Esophagus squamous epithelium (tissue), 5 donors: Measurements from ENCODE around the gene GABRA4. TPM values are rescaled to one million over a fixed set of nuclear protein-coding genes. Genes with fewer than 3 reads are reported as not detected.

Source experiments
- DNase-seq: peaks from one replicate; lab custom pipeline; 2025; lab: John Stamatoyannopoulos, UW
- H3K27ac ChIP-seq, 4 donors: fragments of 200-600 bp; sonication (generic); one replicate each; pipeline ENCODE4 v1.5.1; 2016 to 2019; ENCODE audit warnings: mild to moderate bottlenecking in 1 of 4
- H3K27me3 ChIP-seq, 4 donors: fragments of 200-600 bp; sonication (generic); 1 replicate in 3 of 4; 2 replicates in 1 of 4; pipeline versions ENCODE4 v1.5.1 to v1.6.0; 2017 to 2021; ENCODE audit warnings: antibody characterized with exemption in 1 of 4
- H3K36me3 ChIP-seq, 3 donors: fragments of 200-600 bp; sonication (generic); one replicate each; pipeline ENCODE4 v1.5.1; 2016 to 2019
- H3K4me1 ChIP-seq, 3 donors: fragments of 200-600 bp; sonication (generic); one replicate each; pipeline ENCODE4 v1.5.1; 2017 to 2019
- H3K4me3 ChIP-seq, 4 donors: fragments of 200-600 bp; sonication (generic); 1 replicate in 3 of 4; 2 replicates in 1 of 4; pipeline ENCODE4 v1.5.1; 2016 to 2019; ENCODE audit warnings: mild to moderate bottlenecking in 2 of 4, moderate library complexity in 1 of 4
- H3K9me3 ChIP-seq, 3 donors: fragments of 200-600 bp; sonication (generic); one replicate each; pipeline ENCODE4 v1.5.1; 2016 to 2019
- CTCF ChIP-seq, 6 experiments: fragments of 450-650 bp in 4 of 6; fragments of 200-600 bp in 2 of 6; sonication (generic) in 2 of 6; IDR thresholded peaks; one replicate each; pipeline ENCODE4 v1.5.1; 2016 to 2019; ENCODE audit warnings: antibody characterized with exemption in 6 of 6, mild to moderate bottlenecking in 4 of 6, moderate library complexity in 4 of 6
- POLR2A ChIP-seq, 4 donors: fragments of 450-650 bp; IDR thresholded peaks; one replicate each; pipeline ENCODE4 v1.6.1; 2017; ENCODE audit warnings: antibody characterized with exemption in 4 of 4, mild to moderate bottlenecking in 4 of 4, moderate library complexity in 3 of 4
- WGBS, 2 donors: methylation state at CpG; one replicate each; pipeline ENCODE4 v1.1.5; 2018; 5-methylcytosine and 5-hydroxymethylcytosine counted together
- intact Hi-C: fragments of 100-400 bp; cut with DNase I; formaldehyde crosslinking; loops from one replicate; pipeline ENCODE4 v1.15.0; 2022
- total RNA-seq, 4 donors: library from RNA; depleted of rRNA; stranded (reverse); fragments of >200 nt; gene quantifications; one replicate each; pipeline ENCODE4 v1.1.0, GENCODE V29; 2016
- donor health status: DM: yes; HTN: yes; CAD: no.

Gene GABRA4
- total RNA-seq, 4 donors from 2014 or later = under 0.01 to 2.3 (median 0.13) TPM; not detected in 1

GRCh38 chr4:47013373-47013772 is 20.0 kb upstream of the GABRA4 start:
- DNase-seq = no peak
- intact Hi-C loops = no loop called here
- Histone ChIP-seq H3K27me3 (no peaks in the 10 kb centered on the region), H3K4me1 (no peaks in the 10 kb centered on the region), H3K27ac (no peak overlapping the region), H3K36me3 (no peaks in the 10 kb centered on the region), H3K9me3 (no peaks in the 10 kb centered on the region), H3K4me3 (no peak overlapping the region)
- WGBS, 2 donors = 72 to 77% methylated on average over 3 of the region's 3 CpGs
- TF ChIP-seq CTCF (IDR thresholded peaks at IDR 0.05) = no peak
- TF ChIP-seq POLR2A (IDR thresholded peaks at IDR 0.05) = no peak

- intact Hi-C loops = no loop called here
- no peaks in the 10 kb centered on the region for H3K27me3 ChIP-seq
- no peak for DNase-seq
- TF ChIP-seq CTCF (IDR thresholded peaks at IDR 0.05) = no peak
- TF ChIP-seq POLR2A (IDR thresholded peaks at IDR 0.05) = no peak
- H3K4me1 ChIP-seq = no peaks in the 10 kb centered on the region
- H3K9me3 ChIP-seq = no peaks in the 10 kb centered on the region
- H3K27ac ChIP-seq = no peak overlapping the region
- H3K36me3 ChIP-seq = no peaks in the 10 kb centered on the region
- H3K4me3 ChIP-seq = no peak overlapping the region
Measured at GRCh38 chr4:47012676-47013075, 19.3 kb upstream of the GABRA4 start.

GRCh38 chr4:47010912-47011446 is 17.6 kb upstream of the GABRA4 start:
- DNase-seq = no peak
- intact Hi-C loops = no loop called here
- WGBS, 2 donors = 48 to 50% methylated on average over 2 of the region's 2 CpGs
- Histone ChIP-seq H3K4me3 (peak overlapping the region in 1 of 4 donors; percentile 15), H3K27me3 (no peaks in the 10 kb centered on the region), H3K36me3 (no peaks in the 10 kb centered on the region), H3K27ac (no peak overlapping the region), H3K9me3 (no peaks in the 10 kb centered on the region), H3K4me1 (no peaks in the 10 kb centered on the region)
- TF ChIP-seq POLR2A (IDR thresholded peaks at IDR 0.05) = no peak
- TF ChIP-seq CTCF (IDR thresholded peaks at IDR 0.05) = no peak

GRCh38 chr4:47010347-47010911 is 17.0 kb upstream of the GABRA4 start:
- DNase-seq = no peak
- intact Hi-C loops = no loop called here

More at GRCh38 chr4:47010347-47010911, 17.0 kb upstream of the GABRA4 start:
- TF ChIP-seq POLR2A (IDR thresholded peaks at IDR 0.05) = no peak
- no peak for TF ChIP-seq CTCF (IDR thresholded peaks at IDR 0.05)
- H3K4me3 ChIP-seq = peak overlapping the region in 1 of 4 donors; percentile 15
- H3K27me3 ChIP-seq = no peaks in the 10 kb centered on the region
- no peaks in the 10 kb centered on the region for H3K36me3 ChIP-seq
- H3K4me1 ChIP-seq = no peaks in the 10 kb centered on the region
- no peak overlapping the region for H3K27ac ChIP-seq
- no peaks in the 10 kb centered on the region for H3K9me3 ChIP-seq
